Hematopoietic multipotent progenitor cell treated with erythropoietin and hydrocortisone succinate and interleukin-3 and kit ligand, for 15 days (in vitro differentiated cells): Measurements from ENCODE around the gene CLEC2B.

Experiments
- DNase-seq: peaks from one replicate; pipeline ENCODE4 v3.0.0-alpha.2; 2015; ENCODE audit warnings: low spot score

CLEC2B gene

DNA sequence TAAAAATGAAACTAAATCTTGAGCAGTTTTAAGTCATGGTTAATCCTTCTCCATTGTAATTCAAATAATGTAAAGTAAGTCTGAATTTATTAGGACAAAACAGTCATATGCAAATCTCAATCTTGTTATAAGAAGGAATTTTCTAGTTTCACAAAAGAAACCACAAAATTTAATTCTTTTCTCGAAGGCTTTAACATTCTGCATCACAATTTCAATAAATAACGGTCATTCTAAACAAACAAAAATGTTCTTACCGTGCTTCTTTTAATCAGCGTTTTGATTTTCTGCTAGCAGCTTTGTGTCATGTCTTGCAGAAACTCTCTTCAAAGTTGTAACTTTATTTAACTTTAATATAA is 225 bp downstream of the CLEC2B start:
- DNase-seq: no peak

DNA sequence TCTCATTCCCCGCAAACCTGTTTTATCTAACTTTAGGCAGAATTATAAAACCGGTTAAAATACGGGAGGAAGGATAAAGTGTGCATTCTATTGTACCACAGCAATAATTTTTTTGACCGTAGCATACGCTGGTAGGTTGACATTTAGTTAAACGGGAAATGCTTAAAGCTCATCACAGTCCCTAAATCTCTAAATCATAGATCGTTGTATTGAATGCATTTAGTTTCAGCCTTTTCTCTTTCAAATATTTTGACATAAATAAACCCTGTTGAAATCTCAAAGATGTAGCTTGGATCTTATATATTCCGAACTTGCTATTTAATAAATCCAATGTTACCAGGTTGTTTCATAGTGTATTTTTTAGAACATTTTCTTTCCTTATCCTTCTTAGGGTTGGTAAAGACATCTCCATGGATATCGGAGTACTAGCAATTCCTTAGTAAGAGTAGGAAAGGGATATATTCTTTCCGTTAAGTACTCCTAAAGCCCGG is 798 bp downstream of the CLEC2B start:
- DNase-seq: peak; percentile 27

DNA sequence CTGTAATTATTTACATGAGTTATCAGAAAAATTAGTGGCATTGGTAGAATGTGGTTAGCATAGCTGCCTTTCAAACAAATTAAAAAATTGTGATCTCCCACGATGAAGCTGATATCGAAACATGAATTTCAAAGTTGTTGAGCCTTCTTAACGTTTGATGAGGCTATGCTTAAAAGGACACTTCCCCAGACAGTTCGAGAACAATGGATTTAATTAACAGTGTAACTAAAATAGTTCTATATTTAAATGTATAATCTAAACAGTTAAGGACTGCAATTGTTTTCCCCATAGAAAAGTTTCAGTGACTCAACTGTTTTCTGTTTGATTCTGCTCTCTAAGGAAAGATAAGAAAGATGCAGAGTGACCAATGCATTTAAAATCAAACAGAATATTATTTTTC is 1.6 kb downstream of the CLEC2B start:
- DNase-seq: peak; percentile 43

DNA sequence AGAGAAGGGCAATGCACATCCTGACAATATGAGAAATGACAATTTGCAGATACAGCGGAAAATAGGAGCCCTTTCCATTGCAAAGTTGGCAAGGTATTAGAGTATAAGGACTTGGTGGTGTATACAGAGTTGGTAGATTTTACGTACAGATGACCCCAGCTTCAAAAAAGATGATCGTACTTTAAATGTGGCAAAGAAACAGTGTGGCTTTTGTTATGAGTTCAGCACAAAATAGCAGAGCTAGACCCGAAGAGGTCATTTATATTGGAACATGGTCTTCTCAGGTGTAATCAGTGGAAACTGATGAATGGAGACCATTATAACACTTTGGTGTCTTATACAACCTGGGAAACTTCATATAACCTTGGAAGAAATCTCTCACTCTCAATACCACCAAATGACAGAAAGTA is 2.3 kb downstream of the CLEC2B start:
- DNase-seq: no peak

DNA sequence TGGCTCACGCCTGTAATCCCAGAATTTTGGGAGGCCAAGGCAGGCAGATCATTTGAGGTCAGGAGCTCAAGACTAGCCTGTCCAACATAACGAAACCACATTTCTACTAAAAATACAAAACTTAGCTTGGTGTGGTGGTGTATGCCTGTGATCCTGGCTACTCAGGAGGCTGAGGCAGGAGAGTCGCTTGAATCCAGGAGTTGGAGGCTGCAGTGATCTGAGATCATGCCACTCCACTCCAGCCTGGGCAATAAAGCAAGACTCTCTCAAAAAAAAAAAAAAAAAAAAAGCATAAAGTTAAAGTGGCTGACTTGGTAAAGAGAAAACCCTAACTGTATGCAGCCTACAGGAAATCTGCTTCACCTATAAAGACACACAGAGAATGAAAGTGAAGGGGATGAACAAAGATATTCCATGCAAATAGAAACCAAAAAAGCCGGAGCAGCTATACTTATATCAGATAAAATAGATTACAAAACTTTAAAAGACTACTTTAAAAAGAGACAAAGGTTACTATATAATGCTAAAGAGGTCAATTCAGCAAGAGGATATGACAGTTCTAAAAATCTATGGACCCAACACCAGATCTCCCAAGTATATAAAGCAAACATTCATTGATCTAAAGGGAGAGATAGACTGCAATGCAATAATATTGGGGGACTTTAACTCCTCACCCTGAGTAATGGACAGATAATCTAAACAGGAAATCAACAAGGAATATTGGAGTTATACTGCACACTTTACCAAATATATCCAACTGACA is 4.1 kb downstream of the CLEC2B start:
- no peak for DNase-seq

DNA sequence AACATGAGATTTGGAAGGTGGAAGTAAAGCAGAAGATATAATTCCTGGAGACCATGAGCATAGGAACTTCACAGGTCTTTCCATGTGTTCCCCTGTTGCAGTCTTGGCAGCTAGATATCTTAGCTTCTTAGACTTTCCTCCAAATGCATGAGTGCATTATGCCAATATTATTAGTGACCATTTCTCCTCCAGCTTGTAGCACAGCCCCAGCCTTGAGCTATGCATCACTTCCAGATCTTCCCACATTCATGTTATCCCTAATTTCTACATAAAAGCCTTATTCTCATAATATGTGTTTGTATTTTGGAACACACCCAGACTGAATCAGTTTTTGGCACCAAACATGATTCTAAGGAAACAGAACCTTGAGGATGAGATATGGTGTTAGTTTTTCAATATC is 11.0 kb downstream of the CLEC2B start:
- DNase-seq: no peak

DNA sequence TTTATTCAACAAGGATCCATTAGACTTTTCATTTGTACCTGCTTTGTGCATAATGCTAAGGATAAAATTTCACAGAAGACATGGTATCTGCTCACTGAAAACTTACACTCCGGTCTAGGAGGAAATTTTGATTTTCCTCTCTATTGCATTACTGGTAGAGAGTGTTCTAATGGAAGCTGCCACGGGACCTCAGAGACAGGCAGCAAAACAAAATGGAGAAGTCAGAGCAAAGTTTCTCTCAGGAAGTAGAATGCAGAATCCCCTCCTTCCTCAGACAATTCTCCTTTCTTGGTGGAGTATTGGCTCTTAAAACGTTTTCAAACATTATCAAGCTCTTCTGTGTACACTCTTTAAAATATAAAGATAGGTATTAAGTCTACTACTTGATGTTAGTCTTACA is 12.3 kb downstream of the CLEC2B start:
- DNase-seq: no peak

DNA sequence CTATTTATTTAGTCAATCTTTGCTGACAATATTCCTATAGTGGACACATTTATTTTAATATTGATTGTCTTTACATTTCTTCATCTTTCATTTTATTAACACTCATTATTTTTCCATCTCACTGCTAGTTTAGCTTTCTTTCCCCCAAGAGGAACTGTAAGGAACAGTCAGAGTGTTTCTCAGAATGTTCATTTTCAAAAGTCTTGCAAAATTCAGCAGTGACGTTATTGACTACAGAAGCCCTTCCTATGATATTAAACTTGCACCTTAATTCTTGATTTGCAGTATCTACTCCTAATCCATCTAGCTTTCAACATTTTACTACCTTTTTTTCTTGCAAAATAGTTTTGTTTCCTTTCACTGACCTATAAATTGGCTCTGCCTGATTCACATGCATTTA is 13.0 kb downstream of the CLEC2B start:
- DNase-seq: no peak

DNA sequence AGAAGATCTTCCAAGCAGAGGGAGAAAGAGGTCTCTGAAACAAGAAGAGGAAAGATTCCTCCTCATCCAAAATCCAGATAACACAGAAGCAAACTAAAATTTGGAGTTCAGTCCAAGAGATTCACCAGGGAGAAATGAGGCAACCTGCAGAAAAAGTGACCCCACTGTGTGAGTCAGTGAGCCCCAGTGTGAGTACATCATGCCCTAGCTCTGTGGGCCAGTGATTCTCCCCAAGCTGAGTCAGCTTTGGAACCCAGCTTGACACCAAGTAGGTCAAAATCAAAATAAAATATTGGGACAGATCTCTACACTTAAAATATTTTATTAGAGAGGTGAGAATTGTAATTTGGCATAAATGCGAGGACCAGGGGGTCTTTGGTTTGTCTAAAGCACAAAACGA is 17.2 kb downstream of the CLEC2B start:
- DNase-seq: no peak

DNA sequence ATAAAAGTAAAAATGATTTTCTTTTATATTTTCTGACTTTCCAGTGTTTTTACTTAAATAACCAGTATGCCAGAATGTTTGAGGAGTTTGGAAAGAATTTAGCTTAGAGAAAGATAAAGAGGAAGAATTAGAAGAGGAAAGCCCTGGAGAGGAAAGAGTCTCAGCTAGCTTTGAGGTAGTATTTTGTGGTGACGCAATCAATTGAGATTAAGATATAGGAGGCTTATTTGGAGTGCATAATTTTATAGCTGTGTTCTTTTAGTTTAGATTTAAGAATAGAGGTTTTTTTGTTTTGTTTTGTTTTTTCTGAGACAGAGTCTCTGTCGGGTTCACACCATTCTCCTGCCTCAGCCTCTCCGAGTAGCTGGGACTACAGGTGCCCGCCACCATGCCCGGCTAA is 18.1 kb downstream of the CLEC2B start:
- no peak for DNase-seq

DNA sequence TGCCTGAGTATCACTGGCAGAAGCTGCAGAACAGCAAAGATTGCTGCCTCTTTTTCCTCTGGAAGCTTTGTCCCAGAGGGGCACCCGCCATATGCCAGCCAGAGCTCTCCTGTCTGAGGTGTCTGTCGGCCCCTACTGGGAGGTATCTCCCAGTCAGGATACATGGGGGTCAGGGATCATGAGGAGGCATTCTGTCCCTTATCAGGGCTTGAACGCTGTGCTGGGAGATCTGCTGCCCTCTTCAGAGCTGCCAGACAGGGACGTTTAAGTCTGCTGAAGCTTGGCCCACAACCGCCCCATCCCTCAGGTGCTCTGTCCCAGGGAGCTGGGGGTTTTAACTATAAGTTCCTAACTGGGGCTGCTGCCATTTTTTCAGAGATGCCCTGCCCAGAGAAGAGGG is 20.3 kb downstream of the CLEC2B start:
- no peak for DNase-seq

DNA sequence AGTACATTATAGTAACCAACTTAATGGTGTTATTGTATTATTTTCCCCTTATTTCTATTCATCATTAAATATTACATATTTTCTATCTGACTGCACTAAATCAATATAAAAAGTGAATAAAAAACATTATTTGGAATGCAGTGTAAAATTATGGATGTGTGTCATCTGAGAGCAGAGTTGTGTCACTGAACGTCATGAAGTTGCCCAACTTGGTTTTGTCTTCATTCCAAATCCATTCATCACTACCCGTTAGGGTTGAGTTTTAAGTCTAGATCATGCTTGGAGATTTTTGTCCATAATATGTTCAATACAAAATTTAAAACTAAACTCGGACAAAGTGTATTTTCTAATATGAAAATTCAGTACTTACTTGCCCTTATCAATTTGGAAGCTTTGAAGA is 25.7 kb downstream of the CLEC2B start:
- no peak for DNase-seq

DNA sequence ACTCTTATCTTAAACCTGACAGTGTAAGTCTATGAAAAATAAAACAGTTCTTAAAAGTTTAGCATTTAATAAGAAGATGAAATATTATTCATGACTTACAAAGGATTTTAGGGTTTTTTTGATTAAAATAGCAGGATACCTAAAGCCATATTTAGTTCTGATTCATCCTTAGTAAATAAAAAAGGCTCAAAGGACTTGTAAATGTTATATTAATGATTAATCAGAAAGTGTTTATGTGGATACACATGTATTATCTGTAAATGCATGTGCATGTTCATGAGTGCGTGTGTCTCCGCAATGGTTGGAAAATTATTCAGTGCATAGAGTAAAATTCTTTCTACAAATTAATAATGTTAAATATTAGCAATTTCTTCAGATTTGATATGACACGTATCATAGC is 37.4 kb downstream of the CLEC2B start:
- DNase-seq: no peak

DNA sequence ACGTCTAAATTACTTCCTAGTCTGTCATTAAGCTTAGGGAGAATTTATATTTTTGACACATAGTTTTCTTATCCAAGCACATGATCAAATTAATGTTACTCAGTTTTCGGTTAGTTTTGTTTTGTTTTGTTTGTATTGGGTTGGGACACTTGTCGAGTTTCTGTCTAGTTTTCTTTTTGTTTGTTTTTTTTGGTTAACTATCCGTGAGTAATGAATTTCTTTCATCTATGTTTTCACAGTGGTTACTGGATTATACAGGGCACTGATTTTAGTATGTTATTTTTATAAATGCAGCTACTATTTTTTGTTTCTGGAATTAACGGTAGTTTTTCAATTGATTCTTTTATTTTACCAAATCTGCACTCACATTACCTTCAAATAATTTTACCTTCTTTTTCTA is 39.2 kb downstream of the CLEC2B start:
- DNase-seq: no peak

DNA sequence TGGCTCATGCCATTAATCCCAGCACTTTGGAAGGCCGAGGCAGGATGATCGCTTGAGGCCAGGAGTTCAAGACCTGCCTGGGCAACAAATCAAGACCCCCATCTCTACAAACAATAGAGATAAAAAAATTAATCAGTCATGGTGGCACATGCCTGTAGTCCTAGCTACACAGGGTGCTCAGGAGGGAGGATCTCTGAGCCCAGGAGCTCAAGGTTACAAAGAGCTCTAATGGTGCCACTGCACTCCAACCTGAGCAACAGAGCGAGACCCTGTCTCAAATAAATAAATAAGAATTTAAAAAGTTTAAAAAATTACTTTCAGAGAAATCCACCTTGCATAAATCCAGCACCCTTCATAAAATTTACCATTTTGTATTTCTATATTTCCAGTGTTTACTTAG is 39.7 kb downstream of the CLEC2B start:
- DNase-seq: no peak

DNA sequence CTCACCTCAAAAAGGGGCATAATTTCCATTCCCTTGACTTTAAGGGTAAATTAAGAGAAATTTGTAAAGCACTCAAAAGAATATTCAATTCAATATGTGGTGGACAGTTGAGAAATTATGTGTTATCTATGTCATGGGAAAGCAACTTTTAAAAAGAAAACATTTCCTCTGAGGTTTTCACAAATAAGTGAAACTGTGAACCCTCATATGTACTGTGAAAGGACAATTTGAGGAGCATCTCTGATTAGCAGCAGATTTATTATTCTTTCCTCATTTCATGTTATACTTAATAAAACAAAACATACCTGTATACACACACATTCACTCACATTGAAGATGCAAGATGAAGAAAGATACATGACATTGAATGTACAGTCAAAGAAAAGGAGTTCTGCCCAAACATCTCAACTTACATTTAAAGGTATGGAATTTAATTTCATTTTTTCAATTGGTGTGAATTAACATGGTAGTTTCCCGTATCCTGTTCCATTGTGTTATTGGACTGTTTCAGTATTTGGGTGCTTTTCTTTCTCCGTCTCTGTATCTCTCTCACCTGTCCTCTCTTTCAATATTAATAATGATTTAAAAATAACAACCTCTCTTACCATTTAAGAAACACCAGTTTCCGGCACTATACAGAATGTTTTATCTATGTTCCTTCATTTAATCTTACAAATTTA is 41.8 kb downstream of the CLEC2B start, which contains the start of gene KLRF1:
Gene KLRF1, plus strand, starts transcription at position 273 of the 680 bp plus-strand sequence. Its CDS starts 64 bp downstream, at position 337.
- no peak for DNase-seq

DNA sequence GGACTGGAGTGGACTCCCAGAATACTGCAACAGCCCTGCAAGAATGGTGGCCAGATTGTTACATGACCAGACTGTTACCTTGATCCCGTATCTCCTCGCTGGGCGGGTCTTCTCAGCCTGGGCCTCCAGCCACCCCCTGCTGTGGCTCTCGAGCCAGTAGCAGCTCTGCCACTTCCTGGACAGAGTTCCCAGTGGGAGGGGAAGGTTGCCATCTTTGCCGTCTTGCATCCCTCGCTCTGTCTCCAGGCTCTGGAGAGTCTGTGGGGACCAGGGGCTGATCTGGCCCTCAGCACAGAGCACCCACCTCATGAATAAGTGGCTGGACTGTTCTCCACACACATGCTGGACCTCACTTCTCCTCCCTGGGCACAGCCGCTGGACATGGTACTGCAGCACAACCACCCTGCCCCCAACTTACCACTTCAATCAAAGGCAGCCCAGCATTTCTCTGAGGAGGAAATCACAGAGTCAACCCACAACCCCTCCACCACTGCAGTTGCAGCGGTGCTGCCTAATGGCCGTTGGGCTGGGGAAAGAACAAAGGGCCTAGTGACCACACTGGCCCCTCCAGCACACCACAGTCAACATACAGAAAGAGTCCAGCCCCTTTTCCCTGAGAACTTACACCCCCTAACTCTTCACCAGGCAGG is 48.7 kb downstream of the CLEC2B start:
- no peak for DNase-seq

DNA sequence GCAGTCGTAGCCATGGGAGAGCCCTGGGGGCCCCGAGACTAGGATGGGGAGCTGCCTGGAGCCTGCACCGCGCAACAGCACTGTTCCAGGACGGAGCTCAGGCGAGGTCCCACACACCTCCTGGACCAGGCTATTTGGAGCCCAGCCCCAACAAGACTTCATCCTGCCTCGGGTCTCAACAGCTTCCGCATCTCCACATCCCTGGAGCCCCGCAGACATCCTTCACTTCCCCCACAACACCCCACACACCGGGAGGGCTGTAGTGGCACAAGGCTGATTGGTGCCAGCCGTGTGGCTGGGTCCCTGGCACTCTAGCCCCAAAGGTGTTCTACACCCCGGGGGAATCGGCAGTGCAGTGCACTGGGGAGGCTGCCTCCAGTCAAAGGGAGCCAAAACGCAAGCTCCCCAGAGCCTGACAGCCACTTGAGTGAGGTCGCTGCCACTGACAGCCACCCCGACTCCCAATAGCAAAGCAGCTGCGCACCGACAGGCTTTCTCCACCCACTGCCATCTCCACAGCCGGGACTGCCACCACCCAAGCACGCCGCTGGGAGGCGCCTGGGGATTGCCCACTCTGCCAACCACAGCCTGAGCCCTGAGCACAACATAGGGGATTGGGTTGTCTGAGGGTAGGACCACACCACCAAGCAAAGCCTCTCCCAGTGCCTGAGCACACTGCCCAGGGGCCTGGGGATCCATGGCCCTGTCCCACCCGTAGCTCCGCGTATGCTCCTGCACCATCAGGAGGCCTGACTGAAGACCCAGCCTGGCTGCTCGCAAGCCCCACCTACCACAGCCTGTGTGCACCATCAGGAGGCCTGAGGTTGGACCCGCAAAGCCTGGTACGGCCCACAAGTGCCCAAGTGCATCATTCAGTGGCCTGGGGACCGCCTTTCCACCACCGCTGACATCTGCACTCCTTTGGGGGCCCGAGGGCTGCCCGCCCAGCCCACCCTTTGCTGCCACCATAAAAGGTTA is 55.0 kb downstream of the CLEC2B start:
- peak; percentile 66 for DNase-seq

DNA sequence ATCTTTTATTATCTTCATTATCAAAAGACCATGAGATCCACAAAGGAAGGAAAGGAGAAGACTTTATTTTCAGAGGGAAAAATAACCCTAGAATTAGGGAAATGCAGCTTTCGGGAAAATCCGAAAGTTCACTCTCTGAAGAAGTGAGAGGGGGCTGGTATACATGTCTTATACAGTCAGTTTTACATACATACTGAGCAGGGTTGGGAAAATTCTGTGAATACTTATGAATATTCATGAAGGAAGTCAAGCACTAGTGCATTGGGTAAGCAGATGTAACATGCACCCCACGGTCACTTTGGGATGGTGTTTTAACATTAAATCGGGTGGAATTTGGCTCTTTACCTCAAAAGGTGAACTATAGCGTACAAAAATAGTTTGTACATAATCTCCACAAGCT is 57.5 kb downstream of the CLEC2B start:
- DNase-seq: no peak

DNA sequence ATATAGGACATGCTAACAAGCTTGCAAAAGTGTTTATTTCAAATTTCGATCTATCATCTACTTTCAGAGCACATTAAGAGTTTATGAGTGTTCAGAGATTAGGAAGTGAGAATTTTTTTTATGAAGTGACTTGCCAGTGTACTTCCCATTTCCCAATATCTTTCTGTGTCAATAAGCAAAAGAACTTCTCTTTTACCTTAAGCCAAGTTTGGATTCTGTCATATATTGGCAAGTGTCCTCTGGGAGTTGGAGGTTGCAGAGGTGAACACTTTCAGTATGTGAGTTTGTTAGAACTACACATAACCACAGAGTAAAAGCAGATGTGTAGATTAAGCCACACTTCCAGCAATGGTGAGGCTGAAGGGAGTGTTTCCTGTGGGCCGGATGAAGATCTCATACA is 58.5 kb downstream of the CLEC2B start:
- DNase-seq: no peak

DNA sequence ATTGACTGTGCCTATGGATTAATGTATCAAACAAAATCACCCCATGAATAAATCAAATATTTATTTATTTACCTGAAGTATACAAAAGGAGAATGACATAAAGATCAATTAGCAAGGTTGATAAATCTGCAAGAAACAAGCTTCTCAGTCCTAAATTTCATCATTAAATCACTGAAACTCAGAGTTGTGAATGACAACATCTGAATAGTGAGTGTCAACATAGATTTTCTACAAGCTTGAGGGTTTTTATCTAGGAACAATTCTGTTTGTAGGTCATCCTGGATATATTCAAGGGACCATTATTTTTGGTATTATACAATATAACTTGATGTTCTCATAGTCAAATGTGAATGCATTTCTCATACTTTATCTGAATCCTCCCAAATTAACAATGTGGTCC is 59.3 kb downstream of the CLEC2B start:
- DNase-seq: no peak

DNA sequence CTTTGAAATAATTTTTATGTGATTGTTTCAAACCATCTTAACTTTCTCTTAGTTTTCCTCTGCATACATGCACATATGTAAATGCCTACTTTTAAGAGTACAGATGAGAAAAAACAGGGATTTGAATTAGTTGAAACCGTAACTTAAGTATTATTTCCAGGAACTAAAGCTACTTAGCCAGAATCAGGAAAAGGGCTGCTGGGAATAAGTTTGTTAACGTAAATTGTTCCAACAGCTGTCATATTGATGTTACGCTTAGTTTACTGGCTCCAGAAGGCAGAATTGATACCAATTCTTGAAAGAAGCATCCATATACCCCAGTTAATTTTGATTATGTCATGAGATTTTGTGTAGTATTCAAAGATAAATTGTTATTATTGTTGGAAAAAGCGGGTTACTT is 59.8 kb downstream of the CLEC2B start:
- DNase-seq: no peak
